ENCODE measurements around the gene ATP6V1E1. TPM values are rescaled to one million over a fixed set of nuclear protein-coding genes. Genes with fewer than 3 reads are reported as not detected.

Gene ATP6V1E1
- total RNA-seq, 4 donors from 2014 or later: 109 to 157 (median 122) TPM

- no peak for ATAC-seq (ENCODE audit: low FRiP score)
- TF ChIP-seq CTCF (IDR thresholded peaks at IDR 0.05): no peak
- DNase-seq (ENCODE audit: low spot score): no peak
Observed at GRCh38 chr22:17548010-17548755, 80.4 kb downstream of the ATP6V1E1 start.

- no peak for TF ChIP-seq CTCF (IDR thresholded peaks at IDR 0.05)
- no peak for ATAC-seq (ENCODE audit: low FRiP score)
- DNase-seq (ENCODE audit: low spot score): no peak
Observed at GRCh38 chr22:17542452-17542851, 86.1 kb downstream of the ATP6V1E1 start.

Other genes starting within 250 kb of the ATP6V1E1 start
- gene SLC25A18, start 65.3 kb downstream of the ATP6V1E1 start, total RNA-seq: 10 to 100 TPM in 3 of 4 donors, 1 to 10 TPM in 1; 7.9 to 28.7 (median 19.9) TPM
- 10 to 100 TPM; 59.7 to 85.7 (median 64.8) TPM for gene BCL2L13, start 10.0 kb upstream of the ATP6V1E1 start, total RNA-seq
- 10 to 100 TPM; 34.4 to 43.0 (median 37.2) TPM for gene BID, start 145.7 kb upstream of the ATP6V1E1 start, total RNA-seq

Data from omental fat pad (tissue), 4 donors.